GM10847 (cell line): ENCODE results near the gene MRPL46.

Source experiments
- POLR2A ChIP-seq: IDR thresholded peaks from 2 replicates; pipeline ENCODE4 v1.6.1; 2011; ENCODE audit not compliant: insufficient read length; ENCODE audit errors: extremely low read depth

The MRPL46 gene

GRCh38 chr15:88463870-88464532 is 3.2 kb downstream of the MRPL46 start:
- TF ChIP-seq POLR2A = no peak

- TF ChIP-seq POLR2A = no peak
Measured at GRCh38 chr15:88456733-88457132, 10.5 kb downstream of the MRPL46 start.

- no peak for TF ChIP-seq POLR2A
Measured at GRCh38 chr15:88454867-88455810, 12.0 kb downstream of the MRPL46 start.

GRCh38 chr15:88454236-88454635 is 13.0 kb downstream of the MRPL46 start:
- TF ChIP-seq POLR2A = no peak

- TF ChIP-seq POLR2A = no peak
Measured at GRCh38 chr15:88453651-88454050, 13.5 kb downstream of the MRPL46 start.

GRCh38 chr15:88450125-88450798 is 16.9 kb downstream of the MRPL46 start:
- no peak for TF ChIP-seq POLR2A

- TF ChIP-seq POLR2A = no peak
Measured at GRCh38 chr15:88449581-88449980, 17.6 kb downstream of the MRPL46 start.

GRCh38 chr15:88448991-88449461 is 18.2 kb downstream of the MRPL46 start:
- no peak for TF ChIP-seq POLR2A

- no peak for TF ChIP-seq POLR2A
Measured at GRCh38 chr15:88447741-88448140, 19.4 kb downstream of the MRPL46 start.

- no peak for TF ChIP-seq POLR2A
Measured at GRCh38 chr15:88447206-88447605, 20.0 kb downstream of the MRPL46 start.

- no peak for TF ChIP-seq POLR2A
Measured at GRCh38 chr15:88441076-88441730, 26.0 kb downstream of the MRPL46 start.

GRCh38 chr15:88440021-88440420 is 27.2 kb downstream of the MRPL46 start:
- no peak for TF ChIP-seq POLR2A

- no peak for TF ChIP-seq POLR2A
Measured at GRCh38 chr15:88438181-88438580, 29.0 kb downstream of the MRPL46 start.

- no peak for TF ChIP-seq POLR2A
Measured at GRCh38 chr15:88433046-88433685, 34.0 kb downstream of the MRPL46 start.

- TF ChIP-seq POLR2A = no peak
Measured at GRCh38 chr15:88431441-88431840, 35.7 kb downstream of the MRPL46 start.
